Measurements from ENCODE around the gene CCDC88C.
"Not testable (repeated sequence)": the region's sequence is repeated elsewhere in the genome, so short reads cannot be mapped to it uniquely, and the experiment has no call there.

CCDC88C gene

GRCh38 chr14:91429385-91429784 lies 11.8 kb upstream of the CCDC88C start:
- TF ChIP-seq CTCF (conservative IDR thresholded peaks at IDR 0.05; ENCODE audit: low read depth, low read length): no peak
- Histone ChIP-seq H3K4me2 (no peak overlapping the region), H4K20me1 (ENCODE audit: insufficient read depth) (no peaks in the 10 kb centered on the region), H3K36me3 (ENCODE audit: insufficient read depth) (no peaks in the 10 kb centered on the region), H3K27ac (no peak overlapping the region), H3K4me3 (IDR thresholded peaks at IDR 0.05; ENCODE audit: insufficient read depth, low read depth, low read length) (no peak overlapping the region), H3K27me3 (ENCODE audit: insufficient read depth, low read depth) (no peaks in the 10 kb centered on the region), H3K4me1 (ENCODE audit: low read depth, poor library complexity, severe bottlenecking) (peaks cover 7% of the 10 kb centered on the region), H2AFZ (ENCODE audit: low read depth) (no peak overlapping the region), H3K9ac (no peak overlapping the region), H3K79me2 (ENCODE audit: insufficient read depth, low read depth) (no peaks in the 10 kb centered on the region)

DNA sequence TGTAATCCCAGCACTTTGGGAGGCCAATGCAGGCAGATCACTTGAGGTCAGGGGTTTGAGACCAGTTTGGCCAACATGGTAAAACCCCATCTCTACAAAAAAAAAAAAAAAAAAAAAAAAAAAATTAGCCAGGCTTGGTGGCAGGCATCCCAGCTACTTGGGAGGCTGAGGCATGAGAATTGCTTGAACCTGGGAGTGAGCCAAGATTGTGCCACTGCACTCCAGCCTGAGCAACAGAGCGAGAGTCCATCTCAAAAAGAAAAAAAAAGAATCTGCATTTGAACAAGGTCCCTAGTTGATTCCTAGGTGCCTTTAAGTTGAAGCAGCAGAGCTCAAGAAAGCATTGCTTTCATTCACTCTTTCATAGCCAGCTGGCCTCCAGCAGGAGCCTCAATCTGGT lies 11.3 kb upstream of the CCDC88C start:
- H3K79me2 ChIP-seq (ENCODE audit: insufficient read depth, low read depth); H3K27ac ChIP-seq; H3K4me3 ChIP-seq (IDR thresholded peaks at IDR 0.05; ENCODE audit: insufficient read depth, low read depth, low read length); H3K4me1 ChIP-seq (ENCODE audit: low read depth, poor library complexity, severe bottlenecking); H3K36me3 ChIP-seq (ENCODE audit: insufficient read depth); H3K27me3 ChIP-seq (ENCODE audit: insufficient read depth, low read depth); H2AFZ ChIP-seq (ENCODE audit: low read depth); H4K20me1 ChIP-seq (ENCODE audit: insufficient read depth); H3K4me2 ChIP-seq; H3K9ac ChIP-seq: not testable (repeated sequence)

- H3K4me2 ChIP-seq; H3K4me3 ChIP-seq (IDR thresholded peaks at IDR 0.05; ENCODE audit: insufficient read depth, low read depth, low read length); H4K20me1 ChIP-seq (ENCODE audit: insufficient read depth); H3K79me2 ChIP-seq (ENCODE audit: insufficient read depth, low read depth); H2AFZ ChIP-seq (ENCODE audit: low read depth); H3K36me3 ChIP-seq (ENCODE audit: insufficient read depth); H3K27ac ChIP-seq; H3K4me1 ChIP-seq (ENCODE audit: low read depth, poor library complexity, severe bottlenecking); H3K27me3 ChIP-seq (ENCODE audit: insufficient read depth, low read depth); H3K9ac ChIP-seq: not testable (repeated sequence)
These were observed 7.9 kb upstream of the CCDC88C start for GRCh38 chr14:91425531-91425944.

- no peak overlapping the region for H3K4me3 ChIP-seq (IDR thresholded peaks at IDR 0.05; ENCODE audit: insufficient read depth, low read depth, low read length)
- H3K4me2 ChIP-seq: no peak overlapping the region
- H3K4me1 ChIP-seq (ENCODE audit: low read depth, poor library complexity, severe bottlenecking): peaks cover 7% of the 10 kb centered on the region
- no peaks in the 10 kb centered on the region for H3K27me3 ChIP-seq (ENCODE audit: insufficient read depth, low read depth)
- no peak overlapping the region for H2AFZ ChIP-seq (ENCODE audit: low read depth)
- H4K20me1 ChIP-seq (ENCODE audit: insufficient read depth): no peaks in the 10 kb centered on the region
- no peak overlapping the region for H3K9ac ChIP-seq
- H3K36me3 ChIP-seq (ENCODE audit: insufficient read depth): no peaks in the 10 kb centered on the region
- H3K79me2 ChIP-seq (ENCODE audit: insufficient read depth, low read depth): no peaks in the 10 kb centered on the region
- H3K27ac ChIP-seq: no peak overlapping the region
- TF ChIP-seq CTCF (conservative IDR thresholded peaks at IDR 0.05; ENCODE audit: low read depth, low read length): no peak
These were observed 7.4 kb upstream of the CCDC88C start for GRCh38 chr14:91424813-91425530.

- no peaks in the 10 kb centered on the region for H4K20me1 ChIP-seq (ENCODE audit: insufficient read depth)
- H2AFZ ChIP-seq (ENCODE audit: low read depth): no peak overlapping the region
- no peak overlapping the region for H3K27ac ChIP-seq
- TF ChIP-seq CTCF (conservative IDR thresholded peaks at IDR 0.05; ENCODE audit: low read depth, low read length): no peak
- no peaks in the 10 kb centered on the region for H3K27me3 ChIP-seq (ENCODE audit: insufficient read depth, low read depth)
- no peak overlapping the region for H3K4me2 ChIP-seq
- peaks cover 12% of the 10 kb centered on the region for H3K79me2 ChIP-seq (ENCODE audit: insufficient read depth, low read depth)
- H3K36me3 ChIP-seq (ENCODE audit: insufficient read depth): no peaks in the 10 kb centered on the region
- no peak overlapping the region for H3K4me3 ChIP-seq (IDR thresholded peaks at IDR 0.05; ENCODE audit: insufficient read depth, low read depth, low read length)
- H3K9ac ChIP-seq: no peak overlapping the region
- peaks cover 15% of the 10 kb centered on the region for H3K4me1 ChIP-seq (ENCODE audit: low read depth, poor library complexity, severe bottlenecking)
These were observed 3.1 kb upstream of the CCDC88C start for GRCh38 chr14:91420686-91421085.

All from KMS-11 (cell line).